HepG2 (cell line): ENCODE measurements around the gene TIMP3. TPM values are rescaled to one million over a fixed set of nuclear protein-coding genes. Genes with fewer than 3 reads are reported as not detected.

Experiments used
- ATM ChIP-seq: fragments of 450-650 bp; IDR thresholded peaks from 2 replicates; pipeline ENCODE4 v1.7.1; 2017; ENCODE audit warnings: mild to moderate bottlenecking, borderline replicate concordance
- FOXO4 ChIP-seq: sonication (generic); formaldehyde crosslinking; conservative IDR thresholded peaks from 2 replicates; pipeline ENCODE4 v1.8.1; 2023; ENCODE audit warnings: missing genetic modification reagents
- HMG20A ChIP-seq: IDR thresholded peaks from 2 replicates; pipeline ENCODE4 v1.6.1; 2016; ENCODE audit warnings: borderline replicate concordance
- JDP2 ChIP-seq: sonication (generic); formaldehyde crosslinking; IDR thresholded peaks from 2 replicates; pipeline ENCODE4 v1.8.1; 2022; ENCODE audit warnings: missing genetic modification reagents, borderline replicate concordance
- MED1 ChIP-seq: sonication (generic); formaldehyde crosslinking; IDR thresholded peaks from 2 replicates; pipeline ENCODE4 v1.4.0; 2020; ENCODE audit warnings: missing genetic modification reagents
- MEIS2 ChIP-seq: sonication (generic); formaldehyde crosslinking; IDR thresholded peaks from 2 replicates; pipeline ENCODE4 v1.9.0; 2021; ENCODE audit warnings: mild to moderate bottlenecking, missing genetic modification reagents
- NCOR1 ChIP-seq: fragments of 200-600 bp; sonication (generic); IDR thresholded peaks from 2 replicates; pipeline ENCODE4 v1.7.0; 2017; ENCODE audit warnings: antibody characterized with exemption, low read length, borderline replicate concordance
- PPARG ChIP-seq: conservative IDR thresholded peaks from 2 replicates; pipeline ENCODE4 v1.6.1; 2016; ENCODE audit warnings: missing biosample characterization, missing genetic modification reagents
- SMYD3 ChIP-seq: sonication (generic); formaldehyde crosslinking; IDR thresholded peaks from 2 replicates; pipeline ENCODE4 v1.8.1; 2023; ENCODE audit warnings: mild to moderate bottlenecking, missing genetic modification reagents
- TBX2 ChIP-seq: sonication (generic); formaldehyde crosslinking; IDR thresholded peaks from 2 replicates; pipeline ENCODE4 v1.5.0; 2020; ENCODE audit warnings: missing genetic modification reagents, mild to moderate bottlenecking, borderline replicate concordance
- TSC22D2 ChIP-seq: sonication (generic); formaldehyde crosslinking; IDR thresholded peaks from 2 replicates; pipeline ENCODE4 v1.5.1; 2020; ENCODE audit warnings: missing genetic modification reagents, mild to moderate bottlenecking, borderline replicate concordance
- ZBTB7B ChIP-seq: sonication (generic); formaldehyde crosslinking; IDR thresholded peaks from 2 replicates; pipeline ENCODE4 v1.4.0; 2020; ENCODE audit warnings: missing genetic modification reagents
- ZNF207 ChIP-seq: fragments of 450-650 bp; IDR thresholded peaks from 2 replicates; pipeline ENCODE4 v1.6.1; 2016; ENCODE audit warnings: antibody characterized with exemption, borderline replicate concordance
- ZNF260 ChIP-seq: sonication (generic); formaldehyde crosslinking; IDR thresholded peaks from 2 replicates; pipeline ENCODE4 v1.4.0; 2020; ENCODE audit warnings: missing genetic modification reagents, low read depth, mild to moderate bottlenecking, borderline replicate concordance
- ZNF678 ChIP-seq: sonication (generic); formaldehyde crosslinking; IDR thresholded peaks from 2 replicates; pipeline ENCODE4 v1.4.0; 2020; ENCODE audit warnings: mild to moderate bottlenecking, missing genetic modification reagents
- ZNF747 ChIP-seq: sonication (generic); formaldehyde crosslinking; IDR thresholded peaks from 2 replicates; pipeline ENCODE4 v1.8.1; 2023; ENCODE audit warnings: missing genetic modification reagents, mild to moderate bottlenecking, borderline replicate concordance
- ZNF850 ChIP-seq: sonication (generic); formaldehyde crosslinking; conservative IDR thresholded peaks from 2 replicates; pipeline ENCODE4 v1.9.0; 2021; ENCODE audit warnings: mild to moderate bottlenecking, missing genetic modification reagents
- polyA plus RNA-seq, 8 experiments: library from polyadenylated mRNA; depleted of rRNA in 3 of 8; stranded (reverse) in 7 of 8; unstranded in 1 of 8; fragments of >200 nt; fragmentation: Illumina TruSeq in 4 of 8; extraction: Trizol in 4 of 8; gene quantifications; 2 replicates each; pipeline versions ENCODE4 v1.2.1 to v1.2.3, GENCODE V29; 2011 to 2016; ENCODE audit warnings: low read depth in 4 of 8, missing spikeins in 1 of 8, mixed read lengths in 1 of 8; ENCODE audit not compliant: insufficient read depth in 1 of 8
- total RNA-seq, 5 experiments: library from RNA; depleted of rRNA; stranded (reverse); fragments of >200 nt; fragmentation: Illumina TruSeq; extraction: Trizol; gene quantifications; 2 replicates each; pipeline ENCODE4 v1.2.3, GENCODE V29; 2016; ENCODE audit warnings: low read depth in 1 of 5
- TF ChIP-seq, protein P1 (sequence below): sonication (generic); formaldehyde crosslinking; IDR thresholded peaks from 2 replicates; pipeline ENCODE4 v1.9.0; 2022; ENCODE audit warnings: low read depth, missing genetic modification reagents
- TF ChIP-seq, protein P2 (sequence below): sonication (generic); formaldehyde crosslinking; IDR thresholded peaks from 2 replicates; pipeline ENCODE4 v1.5.0; 2020; ENCODE audit warnings: mild to moderate bottlenecking, low read depth, missing genetic modification reagents, borderline replicate concordance
- TF ChIP-seq, protein P3 (sequence below), 2 experiments: IDR thresholded peaks; 2 replicates each; pipeline ENCODE4 v1.6.1; 2011 to 2012; ENCODE audit warnings: low read length in 2 of 2, borderline replicate concordance in 1 of 2, low read depth in 1 of 2, mild to moderate bottlenecking in 1 of 2, moderate library complexity in 1 of 2

The TIMP3 gene
- total and polyA plus RNA-seq, 2 of the 13 experiments (the other 11 are each of a cell fraction or from before 2014, with no cell fraction given), result 57.3 to 86.6 TPM

DNA sequence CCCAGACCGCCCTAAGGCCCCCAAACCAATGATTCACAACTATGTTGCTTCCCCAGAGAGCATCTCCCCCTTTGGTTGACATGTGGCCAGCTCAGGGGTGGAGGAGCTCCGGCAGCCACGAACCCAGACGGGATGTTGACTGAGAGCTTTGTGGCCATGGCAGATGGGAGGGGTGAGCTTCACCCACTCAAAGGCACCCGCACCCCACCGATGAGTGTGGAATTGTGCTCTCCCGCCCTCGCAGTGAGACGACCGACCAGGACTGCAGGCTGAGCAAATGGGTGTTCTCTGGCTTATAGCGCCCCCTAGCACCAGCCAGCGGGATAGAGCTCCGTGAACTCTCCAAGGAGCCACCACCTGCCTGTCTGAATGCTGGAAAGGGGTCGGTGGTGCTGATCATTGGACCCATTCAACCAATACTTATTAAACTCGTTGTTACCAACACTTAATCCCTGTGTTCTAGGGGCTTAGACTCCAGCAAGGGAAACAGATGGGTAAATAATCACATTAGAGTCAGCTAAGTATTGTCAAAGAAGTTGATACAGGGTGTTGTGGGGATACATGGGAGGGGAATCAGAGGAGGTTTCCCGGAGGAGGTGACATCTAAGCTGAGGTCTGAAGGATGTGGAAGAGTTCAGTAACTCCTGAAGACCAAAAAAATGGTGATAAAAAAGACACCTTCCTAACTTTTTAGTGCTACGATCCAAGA is 4.5 kb upstream of the TIMP3 start (continued):
- TF ChIP-seq, protein P1, sequence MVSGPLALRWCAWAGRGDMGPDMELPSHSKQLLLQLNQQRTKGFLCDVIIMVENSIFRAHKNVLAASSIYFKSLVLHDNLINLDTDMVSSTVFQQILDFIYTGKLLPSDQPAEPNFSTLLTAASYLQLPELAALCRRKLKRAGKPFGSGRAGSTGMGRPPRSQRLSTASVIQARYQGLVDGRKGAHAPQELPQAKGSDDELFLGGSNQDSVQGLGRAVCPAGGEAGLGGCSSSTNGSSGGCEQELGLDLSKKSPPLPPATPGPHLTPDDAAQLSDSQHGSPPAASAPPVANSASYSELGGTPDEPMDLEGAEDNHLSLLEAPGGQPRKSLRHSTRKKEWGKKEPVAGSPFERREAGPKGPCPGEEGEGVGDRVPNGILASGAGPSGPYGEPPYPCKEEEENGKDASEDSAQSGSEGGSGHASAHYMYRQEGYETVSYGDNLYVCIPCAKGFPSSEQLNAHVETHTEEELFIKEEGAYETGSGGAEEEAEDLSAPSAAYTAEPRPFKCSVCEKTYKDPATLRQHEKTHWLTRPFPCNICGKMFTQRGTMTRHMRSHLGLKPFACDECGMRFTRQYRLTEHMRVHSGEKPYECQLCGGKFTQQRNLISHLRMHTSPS (CRISPR knock-in tag), result no peak; the same call in 1 of the 2 replicates
- no peak for TF ChIP-seq ZNF260
- no peak for TF ChIP-seq FOXO4 (CRISPR knock-in tag)
- no peak for TF ChIP-seq HMG20A (CRISPR knock-in tag)
- TF ChIP-seq MED1 (CRISPR knock-in tag), result 0 out of 2 replicates have a peak, but pooled peaks have one; percentile 44
- TF ChIP-seq, protein P2, sequence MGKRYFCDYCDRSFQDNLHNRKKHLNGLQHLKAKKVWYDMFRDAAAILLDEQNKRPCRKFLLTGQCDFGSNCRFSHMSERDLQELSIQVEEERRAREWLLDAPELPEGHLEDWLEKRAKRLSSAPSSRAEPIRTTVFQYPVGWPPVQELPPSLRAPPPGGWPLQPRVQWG (CRISPR knock-in tag), result no peak
- TF ChIP-seq, protein P3, sequence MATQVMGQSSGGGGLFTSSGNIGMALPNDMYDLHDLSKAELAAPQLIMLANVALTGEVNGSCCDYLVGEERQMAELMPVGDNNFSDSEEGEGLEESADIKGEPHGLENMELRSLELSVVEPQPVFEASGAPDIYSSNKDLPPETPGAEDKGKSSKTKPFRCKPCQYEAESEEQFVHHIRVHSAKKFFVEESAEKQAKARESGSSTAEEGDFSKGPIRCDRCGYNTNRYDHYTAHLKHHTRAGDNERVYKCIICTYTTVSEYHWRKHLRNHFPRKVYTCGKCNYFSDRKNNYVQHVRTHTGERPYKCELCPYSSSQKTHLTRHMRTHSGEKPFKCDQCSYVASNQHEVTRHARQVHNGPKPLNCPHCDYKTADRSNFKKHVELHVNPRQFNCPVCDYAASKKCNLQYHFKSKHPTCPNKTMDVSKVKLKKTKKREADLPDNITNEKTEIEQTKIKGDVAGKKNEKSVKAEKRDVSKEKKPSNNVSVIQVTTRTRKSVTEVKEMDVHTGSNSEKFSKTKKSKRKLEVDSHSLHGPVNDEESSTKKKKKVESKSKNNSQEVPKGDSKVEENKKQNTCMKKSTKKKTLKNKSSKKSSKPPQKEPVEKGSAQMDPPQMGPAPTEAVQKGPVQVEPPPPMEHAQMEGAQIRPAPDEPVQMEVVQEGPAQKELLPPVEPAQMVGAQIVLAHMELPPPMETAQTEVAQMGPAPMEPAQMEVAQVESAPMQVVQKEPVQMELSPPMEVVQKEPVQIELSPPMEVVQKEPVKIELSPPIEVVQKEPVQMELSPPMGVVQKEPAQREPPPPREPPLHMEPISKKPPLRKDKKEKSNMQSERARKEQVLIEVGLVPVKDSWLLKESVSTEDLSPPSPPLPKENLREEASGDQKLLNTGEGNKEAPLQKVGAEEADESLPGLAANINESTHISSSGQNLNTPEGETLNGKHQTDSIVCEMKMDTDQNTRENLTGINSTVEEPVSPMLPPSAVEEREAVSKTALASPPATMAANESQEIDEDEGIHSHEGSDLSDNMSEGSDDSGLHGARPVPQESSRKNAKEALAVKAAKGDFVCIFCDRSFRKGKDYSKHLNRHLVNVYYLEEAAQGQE (IDR thresholded peaks at IDR 0.05; ENCODE audit: borderline replicate concordance in 1 of 2, low read depth in 1 of 2, low read length in 2 of 2), result no peak
- no peak for TF ChIP-seq MEIS2
- no peak for TF ChIP-seq ZNF678 (CRISPR knock-in tag)
- TF ChIP-seq TBX2 (CRISPR knock-in tag), result peak; percentile 25; the same call in 1 of the 2 replicates
- no peak for TF ChIP-seq ZNF747 (CRISPR knock-in tag)
- no peak for TF ChIP-seq NCOR1
- no peak for TF ChIP-seq PPARG
- no peak for TF ChIP-seq TSC22D2
- no peak for TF ChIP-seq ZNF850 (CRISPR knock-in tag)
- TF ChIP-seq ATM, result no peak
- no peak for TF ChIP-seq JDP2 (CRISPR knock-in tag)
- no peak for TF ChIP-seq ZNF207
- no peak for TF ChIP-seq SMYD3 (CRISPR knock-in tag)
- 0 out of 2 replicates have a peak, but pooled peaks have one; percentile 50 for TF ChIP-seq ZBTB7B
